Calu3 (cell line): ENCODE measurements around the gene POLD2. TPM values are rescaled to one million over a fixed set of nuclear protein-coding genes. Genes with fewer than 3 reads are reported as not detected.

ENCODE experiments used
- BruUV-seq: library from RNA; stranded (reverse); fragments of 400-500 nt; replicated peaks from 2 replicates; lab custom pipeline; 2021; lab: Mats Ljungman, UMichigan
- CTCF ChIA-PET: fragments of 300-600 bp; sonication (Branson Sonifier 250); formaldehyde crosslinking; loops from one replicate; lab custom pipeline; 2022; ENCODE audit warnings: antibody characterized with exemption; lab: Charles Lee
- DNase-seq: peaks from one replicate; pipeline ENCODE4 v3.0.0; 2022
- H3K27ac Mint-ChIP-seq: one replicate; pipeline ENCODE4 v1.8.0; 2022; ENCODE audit warnings: mixed read lengths; ENCODE audit not compliant: unreplicated experiment
- H3K27me3 Mint-ChIP-seq: one replicate; pipeline ENCODE4 v1.8.0; 2022; ENCODE audit warnings: mixed read lengths; ENCODE audit not compliant: unreplicated experiment
- H3K36me3 Mint-ChIP-seq: one replicate; pipeline ENCODE4 v1.8.0; 2022; ENCODE audit warnings: mild to moderate bottlenecking, moderate library complexity, mixed read lengths; ENCODE audit not compliant: insufficient read depth, unreplicated experiment
- H3K4me1 Mint-ChIP-seq: one replicate; pipeline ENCODE4 v1.8.0; 2022; ENCODE audit warnings: mild to moderate bottlenecking, low read depth, mixed read lengths; ENCODE audit not compliant: unreplicated experiment
- H3K4me3 Mint-ChIP-seq: one replicate; pipeline ENCODE4 v1.8.0; 2022; ENCODE audit warnings: mild to moderate bottlenecking, low read depth, moderate library complexity, mixed read lengths; ENCODE audit not compliant: unreplicated experiment
- H3K9me3 Mint-ChIP-seq: one replicate; pipeline ENCODE4 v1.8.0; 2022; ENCODE audit warnings: low read depth, mixed read lengths; ENCODE audit not compliant: unreplicated experiment
- CTCF ChIP-seq: fragments of 200-600 bp; IDR thresholded peaks from one replicate; pipeline ENCODE4 v1.8.0; 2022; ENCODE audit warnings: antibody characterized with exemption; ENCODE audit not compliant: unreplicated experiment
- intact Hi-C: fragments of 100-400 bp; cut with micrococcal nuclease; formaldehyde crosslinking; loops from one replicate; pipeline ENCODE4 v1.10.0; 2022; ENCODE audit not compliant: unreplicated experiment
- total RNA-seq: library from RNA; stranded (reverse); gene quantifications from 2 replicates; pipeline ENCODE4 v1.2.3, GENCODE V29; 2022

POLD2 gene
- total RNA-seq, 1 experiment from 2014 or later = 237 TPM

- BruUV-seq = no TSS peak
- intact Hi-C loops = no loop called here
- H3K9me3 Mint-ChIP-seq = peaks cover 2% of the 10 kb centered on the region
- no peak for DNase-seq
- peaks cover 83% of the 10 kb centered on the region for H3K27me3 Mint-ChIP-seq
- CTCF ChIA-PET = interaction anchor here (1.1 kb wide), 1 partner anchor 9 kb away, joined by 3 read pairs; no protein-coding TSS in a partner anchor
- TF ChIP-seq CTCF = no peak
- H3K36me3 Mint-ChIP-seq = no peaks in the 10 kb centered on the region
- no peak overlapping the region for H3K4me3 Mint-ChIP-seq
- H3K4me1 Mint-ChIP-seq = no peaks in the 10 kb centered on the region
- no peak overlapping the region for H3K27ac Mint-ChIP-seq
Observed at GRCh38 chr7:44167920-44168319, 44.6 kb upstream of the POLD2 start.

- CTCF ChIA-PET = interaction anchor here (0.5 kb wide), 1 partner anchor 66 kb away, joined by 5 read pairs; no protein-coding TSS in a partner anchor
Observed at GRCh38 chr7:44163591-44163990, 40.2 kb upstream of the POLD2 start.

GRCh38 chr7:44162785-44163395 is 39.5 kb upstream of the POLD2 start:
- no peak for TF ChIP-seq CTCF
- Mint-ChIP-seq H3K27ac (no peak overlapping the region), H3K27me3 (peaks cover 80% of the 10 kb centered on the region), H3K9me3 (peaks cover 2% of the 10 kb centered on the region), H3K4me3 (no peak overlapping the region), H3K36me3 (no peaks in the 10 kb centered on the region), H3K4me1 (no peaks in the 10 kb centered on the region)
- no TSS peak for BruUV-seq
- DNase-seq = no peak
- intact Hi-C loops = no loop called here
- CTCF ChIA-PET = interaction anchor here (0.5 kb wide), 1 partner anchor 66 kb away, joined by 5 read pairs; no protein-coding TSS in a partner anchor

More at GRCh38 chr7:44163591-44163990, 40.2 kb upstream of the POLD2 start:
- no peak for TF ChIP-seq CTCF
- no peak for DNase-seq
- intact Hi-C loops = no loop called here
- Mint-ChIP-seq H3K4me1 (no peaks in the 10 kb centered on the region), H3K27ac (no peak overlapping the region), H3K9me3 (peaks cover 2% of the 10 kb centered on the region), H3K4me3 (no peak overlapping the region), H3K27me3 (peaks cover 77% of the 10 kb centered on the region), H3K36me3 (no peaks in the 10 kb centered on the region)
- no TSS peak for BruUV-seq

GRCh38 chr7:44162179-44162578 is 38.8 kb upstream of the POLD2 start:
- H3K27me3 Mint-ChIP-seq = peaks cover 84% of the 10 kb centered on the region
- CTCF ChIA-PET = no interaction called here
- BruUV-seq = no TSS peak

More at GRCh38 chr7:44162179-44162578, 38.8 kb upstream of the POLD2 start:
- no peaks in the 10 kb centered on the region for H3K36me3 Mint-ChIP-seq
- no peaks in the 10 kb centered on the region for H3K4me1 Mint-ChIP-seq
- peaks cover 2% of the 10 kb centered on the region for H3K9me3 Mint-ChIP-seq
- no peak overlapping the region for H3K27ac Mint-ChIP-seq
- intact Hi-C loops = no loop called here
- TF ChIP-seq CTCF = no peak
- no peak for DNase-seq
- no peak overlapping the region for H3K4me3 Mint-ChIP-seq
